Panc1 (cell line): ENCODE data around the gene INPP4B.

Source experiments
- POLR2AphosphoS5 ChIP-seq: IDR thresholded peaks from 2 replicates; pipeline ENCODE4 v1.6.1; 2012; ENCODE audit warnings: mild to moderate bottlenecking, low read depth, low read length, moderate library complexity
- REST ChIP-seq, 2 experiments: IDR thresholded peaks; 2 replicates each; pipeline ENCODE4 v1.6.1; 2011 to 2012; ENCODE audit warnings: low read depth in 2 of 2, control low read depth in 1 of 2, low read length in 1 of 2, mild to moderate bottlenecking in 1 of 2, moderate library complexity in 1 of 2; ENCODE audit not compliant: insufficient read depth in 1 of 2
- SIN3A ChIP-seq: IDR thresholded peaks from 2 replicates; pipeline ENCODE4 v1.6.1; 2012; ENCODE audit warnings: low read depth, mild to moderate bottlenecking, low read length, moderate library complexity, borderline replicate concordance; ENCODE audit not compliant: insufficient read depth
- TCF7L2 ChIP-seq: IDR thresholded peaks from 2 replicates; pipeline ENCODE4 v1.6.1; 2011; ENCODE audit warnings: mild to moderate bottlenecking, low read depth, low read length, inconsistent platforms
- TF ChIP-seq, protein P1 (sequence below): fragments of 450-650 bp; IDR thresholded peaks from 2 replicates; pipeline ENCODE4 v1.5.1; 2017; ENCODE audit warnings: mild to moderate bottlenecking

DNA sequence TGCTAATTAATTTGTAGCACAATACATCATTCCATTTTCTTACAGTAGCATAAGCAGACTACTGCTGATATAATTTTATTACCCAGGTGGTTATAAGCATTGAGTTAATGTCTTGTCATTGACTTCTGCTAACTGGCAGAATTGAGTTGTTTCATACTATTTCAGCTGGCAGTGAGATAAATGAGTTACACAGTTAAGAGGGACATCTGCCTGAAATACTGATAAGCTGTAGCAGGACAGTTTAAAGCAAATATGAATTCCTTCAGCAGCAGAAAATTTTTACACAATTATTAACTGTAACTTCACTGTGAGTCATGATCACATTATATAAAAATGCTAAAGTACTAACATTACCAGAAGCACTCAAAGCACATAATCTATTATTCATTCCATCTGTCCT lies 326.8 kb downstream of the INPP4B start:
- TF ChIP-seq, protein P1, sequence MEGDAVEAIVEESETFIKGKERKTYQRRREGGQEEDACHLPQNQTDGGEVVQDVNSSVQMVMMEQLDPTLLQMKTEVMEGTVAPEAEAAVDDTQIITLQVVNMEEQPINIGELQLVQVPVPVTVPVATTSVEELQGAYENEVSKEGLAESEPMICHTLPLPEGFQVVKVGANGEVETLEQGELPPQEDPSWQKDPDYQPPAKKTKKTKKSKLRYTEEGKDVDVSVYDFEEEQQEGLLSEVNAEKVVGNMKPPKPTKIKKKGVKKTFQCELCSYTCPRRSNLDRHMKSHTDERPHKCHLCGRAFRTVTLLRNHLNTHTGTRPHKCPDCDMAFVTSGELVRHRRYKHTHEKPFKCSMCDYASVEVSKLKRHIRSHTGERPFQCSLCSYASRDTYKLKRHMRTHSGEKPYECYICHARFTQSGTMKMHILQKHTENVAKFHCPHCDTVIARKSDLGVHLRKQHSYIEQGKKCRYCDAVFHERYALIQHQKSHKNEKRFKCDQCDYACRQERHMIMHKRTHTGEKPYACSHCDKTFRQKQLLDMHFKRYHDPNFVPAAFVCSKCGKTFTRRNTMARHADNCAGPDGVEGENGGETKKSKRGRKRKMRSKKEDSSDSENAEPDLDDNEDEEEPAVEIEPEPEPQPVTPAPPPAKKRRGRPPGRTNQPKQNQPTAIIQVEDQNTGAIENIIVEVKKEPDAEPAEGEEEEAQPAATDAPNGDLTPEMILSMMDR = no peak
- TF ChIP-seq REST (IDR thresholded peaks at IDR 0.05; ENCODE audit: insufficient read depth in 1 of 2, low read depth in 2 of 2, low read length in 1 of 2) (no peak), TCF7L2 (no peak), POLR2AphosphoS5 (no peak), SIN3A (no peak)
